Muscle layer of duodenum (tissue), 2 donors: Measurements from ENCODE around the gene WDR43.

ENCODE experiments used
- H3K27ac ChIP-seq: one replicate; pipeline ENCODE4 v1.7.0; 2013; ENCODE audit warnings: mild to moderate bottlenecking, low read length
- H3K27me3 ChIP-seq: one replicate; pipeline ENCODE4 v1.7.0; 2013; ENCODE audit warnings: low read depth, mild to moderate bottlenecking, control low read depth, low read length
- H3K36me3 ChIP-seq, 2 donors: one replicate each; pipeline ENCODE4 v1.7.0; 2013; ENCODE audit warnings: low read length in 2 of 2, control low read depth in 1 of 2, mild to moderate bottlenecking in 1 of 2; ENCODE audit not compliant: insufficient read depth in 2 of 2, control insufficient read depth in 1 of 2
- H3K4me1 ChIP-seq, 2 donors: one replicate each; pipeline ENCODE4 v1.7.0; 2013; ENCODE audit warnings: low read length in 2 of 2, mild to moderate bottlenecking in 2 of 2, control low read depth in 1 of 2, moderate library complexity in 1 of 2; ENCODE audit not compliant: insufficient read depth in 2 of 2, control insufficient read depth in 1 of 2
- H3K4me3 ChIP-seq, 2 donors: one replicate each; pipeline ENCODE4 v1.7.0; 2013; ENCODE audit warnings: low read length in 2 of 2, low read depth in 1 of 2, mild to moderate bottlenecking in 1 of 2
- H3K9me3 ChIP-seq, 2 donors: one replicate each; pipeline ENCODE4 v1.7.0; 2013; ENCODE audit warnings: low read length in 2 of 2, control low read depth in 1 of 2, mild to moderate bottlenecking in 1 of 2; ENCODE audit not compliant: control insufficient read depth in 1 of 2
- donor health status: healthy.

WDR43 gene

DNA sequence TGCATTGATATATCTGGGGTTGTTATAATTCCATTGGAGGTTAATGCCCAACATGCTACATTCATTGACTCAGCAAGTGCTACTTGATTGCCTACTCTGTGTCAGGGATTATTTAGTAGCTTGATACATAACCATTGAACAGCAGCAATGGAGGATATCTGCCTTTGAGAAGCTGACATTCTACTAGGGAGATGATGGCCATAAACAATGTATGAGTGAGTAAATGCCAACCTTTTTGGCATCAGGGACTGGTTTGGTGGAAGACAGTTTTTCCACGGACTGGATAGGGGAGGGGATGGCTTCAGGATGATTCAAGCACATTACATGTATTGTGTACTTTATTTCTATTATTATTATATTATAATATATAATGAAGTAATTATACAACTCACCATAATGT is 54.7 kb downstream of the WDR43 start:
- H3K4me1 ChIP-seq: no peaks in the 10 kb centered on the region
- H3K27me3 ChIP-seq: no peaks in the 10 kb centered on the region
- H3K27ac ChIP-seq: no peak overlapping the region
- H3K4me3 ChIP-seq: no peak overlapping the region
- peaks cover 32 to 41% of the 10 kb centered on the region in 2 donors for H3K36me3 ChIP-seq
- no peaks in the 10 kb centered on the region for H3K9me3 ChIP-seq

DNA sequence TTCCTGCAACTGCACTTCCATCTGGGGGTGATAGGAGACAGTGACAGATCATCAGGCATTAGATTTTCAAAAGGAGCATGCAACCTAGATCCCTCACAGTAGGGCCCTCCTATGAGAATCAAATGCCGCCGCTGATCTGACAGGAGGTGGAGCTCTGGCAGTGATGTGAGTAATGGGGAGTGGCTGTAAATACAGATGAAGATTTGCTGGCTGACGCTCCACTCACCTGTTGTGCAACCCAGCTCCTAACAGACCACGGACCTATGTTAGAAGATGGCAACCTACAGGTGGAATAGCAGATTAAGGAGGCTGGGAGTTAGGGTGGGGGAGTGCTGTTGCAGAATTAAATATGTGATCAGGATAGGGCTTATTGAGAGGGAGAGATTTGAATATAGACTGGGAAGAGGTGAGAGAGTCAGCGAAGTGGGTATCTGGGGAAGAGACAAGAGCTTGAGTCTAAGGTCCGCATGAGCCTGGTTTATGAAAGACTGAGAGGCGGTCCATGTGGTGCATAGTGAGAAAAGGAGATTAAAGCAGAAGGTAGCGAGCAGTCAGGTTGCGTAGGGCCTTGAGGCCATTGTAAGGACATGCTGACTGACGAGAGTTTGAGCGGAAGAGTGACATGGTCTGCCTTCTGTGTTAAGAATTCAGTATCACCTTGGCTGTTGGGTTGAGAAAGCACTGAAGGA is 55.3 kb downstream of the WDR43 start:
- Histone ChIP-seq H3K27ac (no peak overlapping the region), H3K27me3 (no peaks in the 10 kb centered on the region), H3K36me3 (peaks cover 26 to 36% of the 10 kb centered on the region in 2 donors), H3K9me3 (no peaks in the 10 kb centered on the region), H3K4me3 (no peak overlapping the region), H3K4me1 (no peaks in the 10 kb centered on the region)

GRCh38 chr2:28950941-28951630 is 56.6 kb downstream of the WDR43 start:
- Histone ChIP-seq H3K4me1 (peaks cover 0 to under 1% of the 10 kb centered on the region in 2 donors), H3K36me3 (peaks cover 17 to 26% of the 10 kb centered on the region in 2 donors), H3K4me3 (no peak overlapping the region), H3K27ac (no peak overlapping the region), H3K27me3 (no peaks in the 10 kb centered on the region), H3K9me3 (no peaks in the 10 kb centered on the region)

- no peak overlapping the region for H3K27ac ChIP-seq
- peaks cover 9 to 16% of the 10 kb centered on the region in 2 donors for H3K36me3 ChIP-seq
- no peak overlapping the region for H3K4me3 ChIP-seq
- peaks cover 0 to 4% of the 10 kb centered on the region in 2 donors for H3K4me1 ChIP-seq
- H3K9me3 ChIP-seq: no peaks in the 10 kb centered on the region
- H3K27me3 ChIP-seq: no peaks in the 10 kb centered on the region
Observed at GRCh38 chr2:28951910-28952835, 57.7 kb downstream of the WDR43 start.

GRCh38 chr2:28952836-28953211 is 58.4 kb downstream of the WDR43 start:
- Histone ChIP-seq H3K27ac (no peak overlapping the region), H3K4me1 (peaks cover 0 to 4% of the 10 kb centered on the region in 2 donors), H3K27me3 (no peaks in the 10 kb centered on the region), H3K4me3 (no peak overlapping the region), H3K9me3 (no peaks in the 10 kb centered on the region), H3K36me3 (peaks cover 7 to 13% of the 10 kb centered on the region in 2 donors)

DNA sequence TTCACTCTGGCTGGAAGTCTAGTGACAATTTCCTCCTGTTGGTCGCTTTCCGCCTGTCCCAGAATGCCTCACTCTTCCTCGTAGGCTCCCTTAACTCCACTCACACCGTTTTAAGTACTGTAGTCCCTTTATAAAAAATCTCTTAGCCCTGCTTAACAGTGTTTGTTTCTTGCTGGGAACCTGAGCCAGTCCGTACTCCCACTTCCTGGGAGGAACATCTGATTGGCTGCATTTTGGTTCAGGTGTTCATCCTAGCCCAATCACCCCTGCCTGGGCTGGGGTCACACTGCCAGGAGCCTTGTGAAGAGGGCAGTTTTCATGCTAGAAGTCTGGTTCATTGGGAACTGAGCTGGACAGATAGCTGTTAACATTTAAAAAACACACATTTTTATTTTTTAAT is 61.0 kb downstream of the WDR43 start:
- Histone ChIP-seq H3K27me3 (no peaks in the 10 kb centered on the region), H3K36me3 (no peaks in the 10 kb centered on the region), H3K9me3 (no peaks in the 10 kb centered on the region), H3K4me3 (no peak overlapping the region), H3K27ac (no peak overlapping the region), H3K4me1 (peaks cover 4 to 9% of the 10 kb centered on the region in 2 donors)

- Histone ChIP-seq H3K27ac (no peak overlapping the region), H3K4me1 (peaks cover 4 to 9% of the 10 kb centered on the region in 2 donors), H3K36me3 (no peaks in the 10 kb centered on the region), H3K4me3 (no peak overlapping the region), H3K27me3 (no peaks in the 10 kb centered on the region), H3K9me3 (no peaks in the 10 kb centered on the region)
Observed at GRCh38 chr2:28956415-28956826, 62.0 kb downstream of the WDR43 start.

- no peak overlapping the region for H3K4me3 ChIP-seq
- H3K4me1 ChIP-seq: peaks cover 4 to 9% of the 10 kb centered on the region in 2 donors
- no peaks in the 10 kb centered on the region for H3K36me3 ChIP-seq
- no peak overlapping the region for H3K27ac ChIP-seq
- H3K27me3 ChIP-seq: no peaks in the 10 kb centered on the region
- no peaks in the 10 kb centered on the region for H3K9me3 ChIP-seq
Observed at GRCh38 chr2:28956890-28957289, 62.4 kb downstream of the WDR43 start.

- no peaks in the 10 kb centered on the region for H3K36me3 ChIP-seq
- no peak overlapping the region for H3K27ac ChIP-seq
- H3K27me3 ChIP-seq: no peaks in the 10 kb centered on the region
- no peaks in the 10 kb centered on the region for H3K9me3 ChIP-seq
- H3K4me1 ChIP-seq: peaks cover 4 to 9% of the 10 kb centered on the region in 2 donors
- H3K4me3 ChIP-seq: no peak overlapping the region
Observed at GRCh38 chr2:28958689-28959088, 64.2 kb downstream of the WDR43 start.

DNA sequence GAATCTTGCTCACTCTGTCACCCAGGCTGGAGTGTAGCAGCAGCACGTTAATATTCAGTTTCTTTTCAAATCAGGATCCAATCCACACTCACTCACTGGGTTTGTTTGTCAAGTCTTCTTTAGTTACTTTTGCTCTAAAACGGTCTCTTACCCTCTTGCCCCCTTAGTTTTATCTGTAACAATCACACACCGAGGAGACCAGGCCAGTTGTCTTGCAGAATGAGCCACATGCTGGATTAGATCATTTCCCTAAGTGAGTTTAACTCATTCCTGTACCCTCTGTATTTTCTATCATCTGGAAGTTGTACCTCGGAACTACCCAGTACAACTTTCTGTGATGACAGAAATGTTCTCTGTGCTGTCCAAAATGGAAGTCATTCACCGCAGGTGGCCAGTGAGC is 65.9 kb downstream of the WDR43 start:
- H3K36me3 ChIP-seq: no peaks in the 10 kb centered on the region
- no peak overlapping the region for H3K4me3 ChIP-seq
- H3K9me3 ChIP-seq: no peaks in the 10 kb centered on the region
- no peak overlapping the region for H3K27ac ChIP-seq
- H3K4me1 ChIP-seq: peaks cover 4 to 9% of the 10 kb centered on the region in 2 donors
- H3K27me3 ChIP-seq: no peaks in the 10 kb centered on the region

DNA sequence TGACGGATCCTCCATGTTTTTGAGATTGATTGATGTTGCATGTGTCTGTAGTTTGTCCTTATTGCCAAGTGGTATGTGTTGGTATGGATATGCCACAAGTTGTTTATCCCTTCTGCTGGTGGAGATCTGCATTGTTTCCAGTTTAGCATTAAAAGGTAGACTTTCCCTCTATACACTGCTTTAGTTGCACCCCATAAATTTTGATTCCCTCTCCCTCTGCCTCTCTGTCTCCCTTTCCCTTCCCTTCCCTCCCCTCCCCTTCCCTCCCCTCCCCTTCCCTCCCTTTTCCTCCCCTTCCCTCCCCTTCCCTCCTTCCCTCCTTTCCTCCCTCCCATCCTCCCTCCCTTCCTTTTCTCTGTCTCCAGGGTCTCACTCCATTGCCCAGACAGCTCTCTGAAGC is 68.0 kb downstream of the WDR43 start:
- H3K4me3 ChIP-seq: no peak overlapping the region
- no peaks in the 10 kb centered on the region for H3K27me3 ChIP-seq
- H3K9me3 ChIP-seq: no peaks in the 10 kb centered on the region
- no peaks in the 10 kb centered on the region for H3K36me3 ChIP-seq
- H3K4me1 ChIP-seq: peaks cover 4 to 5% of the 10 kb centered on the region in 2 donors
- no peak overlapping the region for H3K27ac ChIP-seq
